ENCODE measurements around the gene NCOA5. TPM values are rescaled to one million over a fixed set of nuclear protein-coding genes. Genes with fewer than 3 reads are reported as not detected.

Gene NCOA5
- total RNA-seq, 1 experiment from 2014 or later: 55.4 TPM

GRCh38 chr20:46132705-46133120 is 43.0 kb upstream of the NCOA5 start:
- H3K9me3 ChIP-seq (ENCODE audit: low read depth, low read length, poor library complexity, severe bottlenecking): no peaks in the 10 kb centered on the region
- peak; percentile 75 for DNase-seq (ENCODE audit: low spot score)
- no TSS peak for BruUV-seq (replicated peaks)
- H3K4me1 ChIP-seq (ENCODE audit: insufficient read depth, low read length, poor library complexity, severe bottlenecking): no peaks in the 10 kb centered on the region
- TF ChIP-seq, protein P1, sequence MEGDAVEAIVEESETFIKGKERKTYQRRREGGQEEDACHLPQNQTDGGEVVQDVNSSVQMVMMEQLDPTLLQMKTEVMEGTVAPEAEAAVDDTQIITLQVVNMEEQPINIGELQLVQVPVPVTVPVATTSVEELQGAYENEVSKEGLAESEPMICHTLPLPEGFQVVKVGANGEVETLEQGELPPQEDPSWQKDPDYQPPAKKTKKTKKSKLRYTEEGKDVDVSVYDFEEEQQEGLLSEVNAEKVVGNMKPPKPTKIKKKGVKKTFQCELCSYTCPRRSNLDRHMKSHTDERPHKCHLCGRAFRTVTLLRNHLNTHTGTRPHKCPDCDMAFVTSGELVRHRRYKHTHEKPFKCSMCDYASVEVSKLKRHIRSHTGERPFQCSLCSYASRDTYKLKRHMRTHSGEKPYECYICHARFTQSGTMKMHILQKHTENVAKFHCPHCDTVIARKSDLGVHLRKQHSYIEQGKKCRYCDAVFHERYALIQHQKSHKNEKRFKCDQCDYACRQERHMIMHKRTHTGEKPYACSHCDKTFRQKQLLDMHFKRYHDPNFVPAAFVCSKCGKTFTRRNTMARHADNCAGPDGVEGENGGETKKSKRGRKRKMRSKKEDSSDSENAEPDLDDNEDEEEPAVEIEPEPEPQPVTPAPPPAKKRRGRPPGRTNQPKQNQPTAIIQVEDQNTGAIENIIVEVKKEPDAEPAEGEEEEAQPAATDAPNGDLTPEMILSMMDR (conservative IDR thresholded peaks at IDR 0.05; ENCODE audit: low read depth, low read length): peak; percentile 92
- TF ChIP-seq EZH2 (IDR thresholded peaks at IDR 0.05; ENCODE audit: borderline replicate concordance, low read depth, low read length, poor library complexity, severe bottlenecking): no peak
- H3K4me3 ChIP-seq (ENCODE audit: low read depth, low read length, poor library complexity, severe bottlenecking): no peak overlapping the region
- POLR2A ChIA-PET (ENCODE audit: low non-redundant PET): interaction anchor here (0.6 kb wide), 1 partner anchor 50 kb away, joined by 5 read pairs; no protein-coding TSS in a partner anchor
- no peaks in the 10 kb centered on the region for H3K36me3 ChIP-seq (ENCODE audit: insufficient read depth, low read length, poor library complexity, severe bottlenecking)
- CTCF ChIA-PET: interaction anchor here (0.8 to 1.9 kb wide), 2 partner anchors 193 to 216 kb away, joined by 3 to 8 read pairs; no protein-coding TSS in a partner anchor
- H3K27ac ChIP-seq (ENCODE audit: low read depth, low read length, poor library complexity, severe bottlenecking): no peak overlapping the region
- H3K27me3 ChIP-seq (replicated peaks; ENCODE audit: insufficient read depth, low read depth, low read length, poor library complexity): peaks cover 7% of the 10 kb centered on the region
- intact Hi-C loops (cut with micrococcal nuclease; ENCODE audit: unreplicated experiment): loop anchor here (1.0 to 10.0 kb wide), 4 partner anchors 42 to 552 kb away; partner anchors contain the start of gene TP53RK

DNA sequence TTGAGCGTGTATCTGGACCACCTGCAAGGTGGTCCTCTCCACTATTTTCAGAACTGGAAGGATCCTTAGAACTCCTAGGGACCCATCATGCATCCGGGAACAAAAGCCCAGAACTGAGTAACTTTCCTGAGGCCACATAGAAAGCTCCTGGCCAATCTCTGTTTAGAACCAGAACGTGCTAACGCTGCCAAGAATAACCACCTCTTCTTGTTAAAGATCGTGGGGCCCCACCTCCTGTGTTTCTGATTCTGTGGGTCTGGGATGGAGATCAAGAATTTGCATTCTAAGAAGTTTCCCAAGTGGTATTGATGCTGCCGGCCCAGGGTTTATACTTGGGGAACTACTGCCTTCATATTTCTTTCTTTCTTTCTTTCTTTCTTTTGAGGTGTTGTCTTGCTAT is 41.6 kb upstream of the NCOA5 start:
- no peaks in the 10 kb centered on the region for H3K9me3 ChIP-seq (ENCODE audit: low read depth, low read length, poor library complexity, severe bottlenecking)
- no peaks in the 10 kb centered on the region for H3K4me1 ChIP-seq (ENCODE audit: insufficient read depth, low read length, poor library complexity, severe bottlenecking)
- ChIA-PET CTCF (interaction anchor here (0.7 kb wide), 2 partner anchors 162 to 307 kb away, joined by 3 read pairs; no protein-coding TSS in a partner anchor), POLR2A (ENCODE audit: low non-redundant PET) (no interaction called here)
- H3K36me3 ChIP-seq (ENCODE audit: insufficient read depth, low read length, poor library complexity, severe bottlenecking): no peaks in the 10 kb centered on the region
- peaks cover 7% of the 10 kb centered on the region for H3K27me3 ChIP-seq (replicated peaks; ENCODE audit: insufficient read depth, low read depth, low read length, poor library complexity)
- H3K4me3 ChIP-seq (ENCODE audit: low read depth, low read length, poor library complexity, severe bottlenecking): no peak overlapping the region
- DNase-seq (ENCODE audit: low spot score): no peak
- TF ChIP-seq, protein P1 (conservative IDR thresholded peaks at IDR 0.05; ENCODE audit: low read depth, low read length): no peak
- no peak for TF ChIP-seq EZH2 (IDR thresholded peaks at IDR 0.05; ENCODE audit: borderline replicate concordance, low read depth, low read length, poor library complexity, severe bottlenecking)
- no TSS peak for BruUV-seq (replicated peaks)
- no peak overlapping the region for H3K27ac ChIP-seq (ENCODE audit: low read depth, low read length, poor library complexity, severe bottlenecking)
- intact Hi-C loops (cut with micrococcal nuclease; ENCODE audit: unreplicated experiment): loop anchor here (10.0 kb wide), 2 partner anchors 113 to 553 kb away; partner anchors contain the start of gene TP53RK

DNA sequence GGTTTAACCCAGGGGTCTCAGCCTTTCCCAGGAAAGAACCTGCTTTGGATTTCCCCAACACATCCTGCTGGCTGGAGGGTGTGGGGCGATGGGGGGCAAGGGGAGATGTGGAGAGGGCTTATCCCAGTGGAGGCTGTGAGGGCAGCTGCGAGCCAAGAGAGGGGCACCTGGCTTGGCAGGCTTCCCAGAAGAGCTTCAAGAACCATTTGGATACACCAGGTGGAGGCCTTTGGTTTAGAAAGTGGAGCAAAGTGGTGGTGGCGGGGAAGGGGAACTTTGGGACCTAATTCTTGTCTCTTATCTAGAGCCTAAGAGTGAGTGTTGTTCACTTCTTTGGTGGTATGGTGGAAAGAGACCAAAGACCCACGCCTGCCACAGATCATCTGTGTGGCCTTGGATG is 40.8 kb upstream of the NCOA5 start:
- Histone ChIP-seq H3K36me3 (ENCODE audit: insufficient read depth, low read length, poor library complexity, severe bottlenecking) (peaks cover 3% of the 10 kb centered on the region), H3K9me3 (ENCODE audit: low read depth, low read length, poor library complexity, severe bottlenecking) (no peaks in the 10 kb centered on the region), H3K4me3 (ENCODE audit: low read depth, low read length, poor library complexity, severe bottlenecking) (no peak overlapping the region), H3K4me1 (ENCODE audit: insufficient read depth, low read length, poor library complexity, severe bottlenecking) (no peaks in the 10 kb centered on the region), H3K27ac (ENCODE audit: low read depth, low read length, poor library complexity, severe bottlenecking) (no peak overlapping the region), H3K27me3 (replicated peaks; ENCODE audit: insufficient read depth, low read depth, low read length, poor library complexity) (peaks cover 7% of the 10 kb centered on the region)
- intact Hi-C loops (cut with micrococcal nuclease; ENCODE audit: unreplicated experiment): loop anchor here (10.0 kb wide), 2 partner anchors 114 to 554 kb away; partner anchors contain the start of gene TP53RK
- ChIA-PET POLR2A (ENCODE audit: low non-redundant PET) (no interaction called here), CTCF (no interaction called here)
- TF ChIP-seq, protein P1 (conservative IDR thresholded peaks at IDR 0.05; ENCODE audit: low read depth, low read length): no peak
- TF ChIP-seq EZH2 (IDR thresholded peaks at IDR 0.05; ENCODE audit: borderline replicate concordance, low read depth, low read length, poor library complexity, severe bottlenecking): no peak
- BruUV-seq (replicated peaks): no TSS peak
- DNase-seq (ENCODE audit: low spot score): no peak
